ENCODE measurements around the gene HES2.

- TF ChIP-seq GATA2 (IDR thresholded peaks at IDR 0.05; ENCODE audit: low read depth, low read length), result no peak
- no peak for TF ChIP-seq GATA3 (IDR thresholded peaks at IDR 0.05; ENCODE audit: low read depth, low read length)
These were observed 6.8 kb downstream of the HES2 start for GRCh38 chr1:6412896-6413295.
